ENCODE data around the gene ADAMTSL1. TPM values are rescaled to one million over a fixed set of nuclear protein-coding genes. Genes with fewer than 3 reads are reported as not detected.

Gene ADAMTSL1
- total and polyA plus RNA-seq, 2 of the 13 experiments (the other 11 are each of a cell fraction or from before 2014, with no cell fraction given), result not detected

- FAIRE-seq (no peak), DNase-seq (ENCODE audit: low spot score) (no peak), ATAC-seq (no peak)
- no peak overlapping the region for H3K4me3 ChIP-seq (replicated peaks in 1 of 3; ENCODE audit: insufficient read depth in 1 of 3, low read depth in 2 of 3, low read length in 3 of 3)
- H3K9me3 ChIP-seq (ENCODE audit: low read length), result no peaks in the 10 kb centered on the region
- H3K36me3 ChIP-seq (replicated peaks in 1 of 2; ENCODE audit: control insufficient read depth in 1 of 2, insufficient read depth in 2 of 2, low read length in 2 of 2), result no peaks in the 10 kb centered on the region
- in situ Hi-C loops (cut with HindIII; ENCODE audit: extremely low pct_ligation_motif_present, low pct_unique_long_range_greater_than_20kb), result no loop called here
- no TSS peak for BruUV-seq (replicated peaks)
- no peaks in the 10 kb centered on the region for H3K79me2 ChIP-seq (ENCODE audit: insufficient read depth, low read length)
- POLR2A ChIA-PET, result no interaction called here
- no peak overlapping the region for H2AFZ ChIP-seq (ENCODE audit: low read length)
- WGBS (ENCODE audit: low lambda C conversion rate), result 30% methylated on average over 3 of the region's 3 CpGs
- H3K4me2 ChIP-seq (ENCODE audit: low read depth, low read length), result no peak overlapping the region
- no peaks in the 10 kb centered on the region for H3K4me1 ChIP-seq (ENCODE audit: insufficient read depth, low read length)
- CTCF ChIA-PET (ENCODE audit: low intra/inter-chr PET ratio, low total read pairs), result no interaction called here
- H3K27me3 ChIP-seq (ENCODE audit: control insufficient read depth in 1 of 2, insufficient read depth in 2 of 2, low read length in 2 of 2), result no peaks in the 10 kb centered on the region
- no peaks in the 10 kb centered on the region for H4K20me1 ChIP-seq (ENCODE audit: insufficient read depth, low read length)
- intact Hi-C loops (cut with micrococcal nuclease; ENCODE audit: unreplicated experiment), result no loop called here
- no peak overlapping the region for H3K9ac ChIP-seq (ENCODE audit: insufficient read depth, low read depth, low read length)
- TF ChIP-seq AGO1 (IDR thresholded peaks at IDR 0.05; ENCODE audit: low read depth, low read length, poor library complexity, severe bottlenecking) (no peak), ZNF83 (CRISPR knock-in tag; IDR thresholded peaks at IDR 0.05; ENCODE audit: borderline replicate concordance) (no peak), ASH2L (IDR thresholded peaks at IDR 0.05; ENCODE audit: insufficient read length, low read depth, low read length) (no peak), ZNF772 (CRISPR knock-in tag; IDR thresholded peaks at IDR 0.05) (no peak), PITX1 (CRISPR knock-in tag; IDR thresholded peaks at IDR 0.05) (no peak), ZNF576 (CRISPR knock-in tag; IDR thresholded peaks at IDR 0.05) (no peak), SYNCRIP (IDR thresholded peaks at IDR 0.05; ENCODE audit: insufficient read depth, low read depth, low read length) (no peak), TFDP2 (CRISPR knock-in tag; IDR thresholded peaks at IDR 0.05) (no peak), ZNF501 (CRISPR knock-in tag; IDR thresholded peaks at IDR 0.05) (no peak), NR0B2 (CRISPR knock-in tag; IDR thresholded peaks at IDR 0.05) (no peak), NFIB (CRISPR knock-in tag; IDR thresholded peaks at IDR 0.05; ENCODE audit: borderline replicate concordance) (no peak), FOXP1 (IDR thresholded peaks at IDR 0.05) (no peak), FOXP1 (CRISPR knock-in tag; IDR thresholded peaks at IDR 0.05) (no peak), STAG1 (CRISPR knock-in tag; IDR thresholded peaks at IDR 0.05) (no peak), MBNL3 (CRISPR knock-in tag; conservative IDR thresholded peaks at IDR 0.05) (no peak)
- no peak overlapping the region for H3K27ac ChIP-seq (ENCODE audit: extremely low read length, insufficient read depth, low read length)
These were observed 25.1 kb downstream of the ADAMTSL1 start for GRCh38 chr9:18499062-18499461.

All from HepG2 (cell line).